ENCODE results near the gene WDR1.

DNA sequence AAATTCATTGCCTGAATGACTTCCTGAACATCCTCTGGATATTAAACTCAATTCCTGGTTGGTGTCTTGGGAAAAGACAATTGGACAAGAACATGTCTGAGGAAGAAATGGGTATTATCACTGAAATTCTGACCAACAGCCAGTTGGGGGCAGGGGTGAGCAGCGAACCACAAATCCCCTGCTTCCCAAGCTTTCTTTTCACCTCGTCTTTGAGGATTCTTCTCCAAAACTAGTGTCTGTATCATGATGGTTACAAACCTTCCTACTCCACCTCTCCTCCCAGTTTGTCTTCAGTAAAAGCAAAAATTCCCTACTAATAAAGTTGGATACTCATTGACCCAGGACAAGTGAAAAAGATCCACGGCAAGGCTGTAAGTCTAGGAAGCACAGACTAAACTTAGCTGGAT lies 48.3 kb upstream of the WDR1 start:
- TF ChIP-seq EZH2phosphoT487 (IDR thresholded peaks at IDR 0.05; ENCODE audit: insufficient read depth, low read depth) (no peak), EZH2 (IDR thresholded peaks at IDR 0.05; ENCODE audit: insufficient read depth, poor library complexity, severe bottlenecking) (no peak)

Data from GM23248 (cell line).